HG03354 (cell line): Measurements from ENCODE around the gene KIF24.
"Not testable (repeated sequence)": the region's sequence is repeated elsewhere in the genome, so short reads cannot be mapped to it uniquely, and the experiment has no call there.

Source experiments
- ATAC-seq: cut with Tn5 transposase; IDR thresholded peaks from one replicate; pipeline ENCODE4 v1.9.1; 2021; ENCODE audit warnings: mild to moderate bottlenecking; ENCODE audit not compliant: unreplicated experiment, poor library complexity, severe bottlenecking

Gene KIF24

DNA sequence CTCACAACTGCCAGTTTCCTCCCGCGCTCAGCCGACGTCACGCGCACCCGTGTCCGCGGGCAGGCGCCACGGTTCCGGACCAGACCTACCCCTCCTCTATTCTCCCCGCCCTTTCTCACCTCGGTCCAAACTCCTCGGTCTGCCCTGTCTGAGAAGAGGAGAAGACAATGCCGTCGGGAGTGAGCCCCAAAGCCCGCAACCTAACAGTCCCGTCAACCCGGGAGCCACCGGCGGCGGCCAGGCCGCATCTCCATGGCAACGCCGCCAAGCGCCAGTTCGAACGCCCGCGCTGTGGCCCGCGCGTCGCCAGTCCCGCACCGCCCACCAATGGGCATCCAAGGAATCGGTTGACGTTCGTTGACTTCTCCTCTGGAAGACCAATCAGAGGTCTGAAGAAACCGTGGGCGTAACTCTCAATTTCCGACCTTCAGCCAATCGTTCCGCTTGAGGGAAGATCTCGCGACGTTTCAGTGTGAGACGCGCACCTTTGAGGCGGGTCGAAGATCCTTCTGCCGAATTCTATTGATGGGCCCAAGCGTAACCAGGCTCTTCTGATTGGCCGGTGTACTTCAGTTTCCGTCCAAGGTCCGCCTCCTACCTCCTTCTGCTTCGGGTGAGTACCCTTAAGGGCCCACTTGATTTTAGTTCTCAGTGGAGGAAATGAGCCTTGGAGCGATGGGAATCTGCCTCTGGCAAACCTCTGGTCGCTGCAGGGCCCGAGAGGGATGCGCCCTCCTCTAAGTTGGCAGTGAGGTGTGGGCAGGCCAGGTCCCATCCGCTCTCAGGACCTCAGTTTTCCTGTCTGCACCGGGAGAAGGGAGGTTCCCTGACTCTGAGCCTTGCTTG is at the start of gene KIF24, which contains the start of gene NUDT2:
KIF24 (minus strand) TSS at position 282 of the 846 bp plus-strand sequence. CDS start 17,922 bp downstream, outside the sequence.
NUDT2 (plus strand) TSS at position 583 of the 846 bp plus-strand sequence. CDS start 9,471 bp downstream, outside the sequence.
- peak; percentile 96 for ATAC-seq

- ATAC-seq, result no peak
These were observed 49.5 kb upstream of the KIF24 start for GRCh38 chr9:34378376-34379060.

DNA sequence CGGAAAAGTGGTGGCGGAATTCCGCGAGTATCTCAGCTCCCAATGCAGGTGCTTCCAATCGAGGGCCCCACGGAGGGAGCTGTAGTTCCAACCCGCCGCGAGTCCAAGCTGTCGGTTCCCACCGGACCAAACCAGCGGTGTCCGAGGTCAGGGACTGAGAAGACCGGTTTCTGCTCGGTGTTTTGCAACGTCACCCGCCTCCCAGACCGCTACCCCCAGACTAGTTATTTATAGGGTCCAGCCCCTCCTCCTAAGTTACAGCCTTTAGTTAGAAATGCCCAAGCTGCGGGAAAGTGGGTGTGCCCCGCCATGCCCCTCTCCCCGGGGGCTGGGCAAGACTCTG is 48.3 kb upstream of the KIF24 start:
- ATAC-seq, result no peak

DNA sequence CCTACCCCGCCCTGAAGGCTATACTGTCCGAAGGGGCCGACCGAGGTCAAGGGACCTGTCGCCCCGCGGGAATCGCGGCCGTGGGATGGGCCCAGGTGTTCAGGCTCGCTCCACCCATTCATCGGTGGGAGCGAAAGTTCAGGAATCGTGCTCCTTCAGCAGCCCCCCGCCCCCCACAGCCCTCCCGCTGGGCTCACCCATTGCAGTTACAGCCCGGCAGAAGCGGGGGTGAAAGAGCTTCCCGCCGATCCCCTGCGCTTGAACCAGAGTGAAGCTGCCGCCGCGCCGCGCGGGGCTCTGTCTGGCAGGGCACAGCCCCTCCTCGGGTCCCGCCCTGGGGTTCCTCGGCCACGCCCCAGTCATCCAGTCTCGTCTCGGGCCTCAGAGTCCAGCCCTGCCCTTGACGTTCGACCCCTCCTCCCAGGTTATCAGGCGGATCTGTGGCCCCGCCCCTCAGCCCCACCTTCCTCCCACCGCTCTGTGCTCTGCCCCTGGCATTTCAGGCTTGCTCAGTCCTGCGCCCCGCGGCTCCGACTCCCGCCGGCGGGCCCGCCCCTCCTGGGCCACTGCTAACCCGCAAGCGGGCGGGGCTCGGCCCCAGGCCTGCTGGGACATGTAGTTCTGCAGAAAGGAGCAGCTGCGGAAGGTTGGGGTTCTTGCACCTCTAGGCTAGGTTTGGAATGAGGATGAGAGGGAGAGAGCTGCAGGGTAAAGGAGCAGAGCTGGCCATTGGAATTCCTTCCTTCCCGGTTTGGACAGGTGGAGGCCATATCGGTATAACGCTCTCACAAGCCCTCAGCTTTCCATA is 47.7 kb upstream of the KIF24 start, which contains the start of gene MYORG:
MYORG (minus strand) TSS at position 303 of the 808 bp plus-strand sequence. CDS start 3,955 bp downstream, outside the sequence.
- ATAC-seq, result peak; percentile 82

DNA sequence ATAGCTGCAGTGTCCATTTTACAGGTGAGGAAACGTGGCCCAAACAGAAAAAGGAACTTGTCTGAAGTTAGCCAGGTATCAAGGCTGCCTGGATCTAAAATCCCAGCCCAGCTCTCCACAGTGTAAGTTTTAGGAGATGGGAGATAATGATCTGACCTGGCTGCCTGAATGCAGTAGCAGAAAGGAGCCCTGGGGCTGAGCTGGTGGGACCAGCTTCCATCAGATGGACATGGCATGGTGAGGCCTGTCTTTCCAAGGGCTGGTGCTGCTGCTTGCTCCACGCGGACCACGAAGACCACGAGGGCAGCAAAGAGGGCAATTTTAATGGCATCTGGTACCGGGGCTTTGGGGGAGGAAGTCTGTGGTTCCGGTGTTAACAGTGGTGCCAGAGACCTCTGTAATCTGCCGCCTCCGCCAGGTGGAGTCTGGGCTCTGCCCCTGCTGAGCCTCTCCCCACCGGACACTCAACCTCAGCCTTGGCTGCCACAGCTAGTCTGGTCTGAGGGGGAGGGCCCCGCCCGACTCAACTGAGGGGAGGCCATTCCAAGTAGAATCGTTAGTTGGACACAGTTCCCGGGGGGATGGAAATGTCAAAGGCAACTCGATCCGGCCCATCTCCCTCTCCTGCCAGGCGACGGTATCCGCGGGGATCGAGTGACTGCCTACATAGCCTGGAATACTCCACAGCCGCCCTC is 47.0 kb upstream of the KIF24 start:
- ATAC-seq, result peak; percentile 35

GRCh38 chr9:34374905-34375552 is 46.0 kb upstream of the KIF24 start:
- ATAC-seq, result no peak

- ATAC-seq, result no peak
These were observed 45.3 kb upstream of the KIF24 start for GRCh38 chr9:34374339-34374738.

- no peak for ATAC-seq
These were observed 44.7 kb upstream of the KIF24 start for GRCh38 chr9:34373749-34374148.

DNA sequence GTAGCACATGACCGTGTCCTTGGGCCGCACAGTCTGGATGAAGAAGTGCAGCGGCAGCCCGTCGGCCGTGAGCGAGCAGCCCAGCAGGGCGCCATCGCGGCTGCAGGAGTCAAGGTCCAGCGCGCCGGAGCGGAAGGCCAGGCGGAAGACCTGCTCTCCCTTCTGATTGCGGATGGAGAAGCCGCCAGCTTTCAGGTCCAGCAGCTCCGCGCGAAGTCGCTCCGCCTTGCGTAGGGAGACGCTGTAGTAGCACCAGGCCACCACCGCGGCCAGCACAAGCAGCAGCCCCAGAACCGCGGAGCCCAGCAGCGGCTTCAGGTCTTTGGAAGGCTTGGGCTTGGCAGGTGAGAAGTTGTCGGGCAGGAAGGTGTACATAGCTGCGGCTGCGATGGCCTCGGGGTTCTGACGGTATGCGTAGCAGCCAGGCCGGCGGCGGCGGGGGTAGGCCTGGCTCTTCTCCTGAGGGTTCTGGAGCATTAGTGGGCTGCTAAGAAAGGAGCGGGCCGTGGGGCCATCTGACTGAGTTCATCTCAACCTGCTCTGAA is 43.5 kb upstream of the KIF24 start:
- no peak for ATAC-seq

GRCh38 chr9:34371886-34372466 is 42.9 kb upstream of the KIF24 start:
- no peak for ATAC-seq

DNA sequence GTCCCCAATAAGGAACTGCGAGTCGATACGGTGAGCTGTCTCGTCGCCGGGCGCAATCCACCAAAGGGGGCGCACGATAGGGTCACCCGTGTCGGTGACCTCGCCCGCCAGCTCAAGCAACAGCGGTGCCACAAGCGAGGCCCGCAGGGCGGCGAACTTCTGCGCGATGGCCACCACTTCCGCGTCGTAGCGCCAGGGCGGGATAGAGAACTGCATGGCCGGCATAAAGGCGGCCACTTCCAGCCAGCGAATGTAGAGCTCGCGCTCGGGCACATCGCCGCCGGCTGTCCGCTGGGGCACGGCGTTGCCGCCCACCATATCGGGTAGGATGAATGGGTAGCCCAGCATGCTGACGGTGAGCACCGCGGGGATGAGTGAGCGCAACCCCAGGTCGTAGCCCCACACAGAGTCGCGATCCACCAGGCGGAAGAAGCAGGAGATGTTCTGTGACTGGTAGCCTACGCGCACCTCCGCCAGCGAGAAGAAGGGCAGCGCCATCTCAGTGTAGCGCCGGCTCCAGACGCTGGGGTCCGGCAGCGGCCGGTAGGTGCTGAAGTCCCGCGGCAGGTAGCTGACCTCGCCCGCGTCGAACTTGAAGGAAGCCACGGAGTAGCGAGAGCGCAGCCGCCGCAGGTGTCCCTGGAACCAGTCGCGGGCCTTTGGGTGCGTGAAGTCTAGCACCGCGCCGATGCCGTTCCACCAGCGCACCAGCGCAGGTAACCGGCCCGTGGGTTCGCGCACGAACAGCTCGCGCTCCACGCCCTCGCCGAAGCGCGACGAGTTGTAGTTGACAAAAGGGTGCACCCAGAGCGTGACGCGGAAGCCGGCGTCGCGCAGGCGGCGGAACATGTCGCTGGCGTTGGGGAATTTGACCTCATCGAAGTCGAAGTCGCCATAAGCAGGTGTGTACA is 42.2 kb upstream of the KIF24 start:
- no peak for ATAC-seq

DNA sequence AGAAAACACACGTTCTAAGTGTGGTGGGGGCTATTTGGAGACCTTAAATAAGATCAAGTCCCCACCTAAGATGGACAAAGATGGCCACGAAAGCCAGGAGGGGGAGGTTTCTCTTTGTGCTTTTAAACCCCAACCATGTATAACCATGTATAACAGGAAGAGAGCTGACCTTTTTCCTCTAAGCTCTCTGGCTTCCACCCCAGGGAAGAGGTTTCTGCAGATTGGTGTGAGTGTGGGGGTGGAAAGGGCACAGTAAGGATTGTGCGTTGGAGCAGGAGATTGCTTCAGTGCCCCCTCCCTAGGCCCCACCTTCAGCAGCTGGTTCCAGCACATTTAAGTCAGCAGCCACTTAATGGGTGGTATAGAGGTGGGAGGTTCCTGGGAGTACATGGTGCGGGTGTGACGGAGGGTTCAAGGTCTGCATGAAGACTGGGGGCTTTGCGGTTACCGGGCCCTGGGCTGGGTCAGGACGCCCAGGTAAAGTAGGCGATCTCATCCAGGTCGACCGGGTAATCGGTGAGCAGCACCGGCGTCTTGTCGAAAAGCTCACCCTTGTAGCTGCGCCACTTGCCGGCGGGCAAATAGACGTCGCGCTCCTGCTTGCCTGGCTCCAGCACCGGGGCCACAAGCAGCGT is 41.4 kb upstream of the KIF24 start:
- ATAC-seq, result no peak

DNA sequence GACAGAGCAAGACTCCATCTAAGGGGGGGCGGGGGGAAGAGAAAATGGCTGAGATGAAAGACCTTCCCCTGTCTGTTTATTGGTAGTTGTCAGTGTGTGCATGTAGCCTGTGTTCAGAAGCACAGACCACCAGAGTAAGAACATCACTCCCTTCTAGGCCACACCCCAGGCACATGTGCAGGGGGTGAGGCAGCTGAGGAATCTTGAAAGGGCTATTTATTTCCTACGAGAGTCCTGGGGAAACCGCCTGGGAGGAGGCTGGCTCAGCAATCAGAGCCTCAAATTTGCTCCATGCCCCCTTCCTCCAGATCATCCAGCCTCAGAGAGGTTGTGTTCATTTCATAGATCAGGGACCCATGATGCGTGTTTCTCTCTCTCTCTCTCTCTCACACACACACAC is 40.6 kb upstream of the KIF24 start:
- ATAC-seq, result no peak

DNA sequence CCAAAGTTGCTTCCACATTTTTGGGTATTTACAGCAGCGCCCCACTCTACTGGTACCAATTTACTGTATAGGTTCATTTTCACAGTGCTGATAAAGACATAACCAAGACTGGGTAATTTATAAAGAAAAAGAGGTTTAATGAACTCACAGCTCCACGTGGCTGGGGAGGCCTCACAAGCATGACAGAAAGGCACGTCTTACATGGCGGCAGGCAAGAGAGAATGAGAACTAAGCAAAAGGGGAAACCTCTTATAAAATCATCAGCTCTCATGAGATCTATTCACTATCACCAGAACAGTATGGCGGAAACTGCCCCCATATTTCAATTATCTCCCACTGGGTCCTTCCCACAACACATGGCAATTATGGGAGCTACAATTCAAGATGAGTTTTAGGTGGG is 39.7 kb upstream of the KIF24 start:
- ATAC-seq, result not testable (repeated sequence)

DNA sequence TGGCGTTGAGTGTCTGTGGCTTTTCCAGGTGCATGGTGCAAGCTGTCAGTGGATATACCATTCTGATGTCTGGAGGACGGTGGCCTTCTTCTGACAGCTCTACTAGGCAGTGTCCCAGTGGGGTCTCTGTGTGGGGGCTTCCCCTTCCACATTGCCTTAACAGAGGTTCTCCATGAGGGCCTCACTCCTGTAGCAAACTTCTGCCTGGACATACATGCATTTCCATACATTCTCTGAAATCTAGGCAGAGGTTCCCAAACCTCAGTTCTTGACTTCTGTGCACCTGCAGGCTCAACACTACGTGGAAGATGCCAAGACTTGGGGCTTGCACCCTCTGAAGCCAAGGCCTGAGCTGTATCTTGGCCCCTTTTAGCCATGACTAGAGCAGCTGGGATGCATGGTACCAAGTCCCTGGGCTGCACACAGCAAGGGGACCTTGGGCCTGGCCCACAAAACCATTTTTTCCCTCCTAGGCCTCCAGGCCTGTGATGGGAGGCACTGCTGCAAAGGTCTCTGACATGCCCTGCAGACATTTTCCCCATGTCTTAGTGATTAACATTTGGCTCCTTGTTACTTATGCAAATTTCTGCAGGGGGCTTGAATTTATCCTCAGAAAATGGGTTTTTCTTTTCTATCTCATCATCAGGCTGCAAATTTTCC is 38.8 kb upstream of the KIF24 start:
- ATAC-seq, result not testable (repeated sequence)

GRCh38 chr9:34366365-34366764 is 37.3 kb upstream of the KIF24 start:
- no peak for ATAC-seq
